A549 (cell line): ENCODE measurements around the gene HS6ST3. TPM values are rescaled to one million over a fixed set of nuclear protein-coding genes. Genes with fewer than 3 reads are reported as not detected.

ENCODE experiments used
- ATAC-seq, 2 experiments: fragments of 200-7000 bp in 1 of 2; fragments of >200 bp in 1 of 2; cut with Nextera tagmentation in 1 of 2; cut with Tn5 transposase in 1 of 2; 3 replicates each; pipeline versions ENCODE4 v1.8.0 to v1.9.1; 2018 to 2020; ENCODE audit warnings: mild to moderate bottlenecking in 1 of 2, moderate library complexity in 1 of 2
- CTCF ChIA-PET: fragments of 300-600 bp; sonication (Branson Sonifier 250); formaldehyde crosslinking; extraction: SDS; loops from one replicate; lab custom pipeline; 2021; ENCODE audit warnings: antibody characterized with exemption, inconsistent platforms; lab: Yijun Ruan, JAX
- POLR2A ChIA-PET: fragments of 350-600 bp; formaldehyde crosslinking; extraction: SDS; loops from one replicate; lab custom pipeline; 2021; ENCODE audit warnings: antibody characterized with exemption, inconsistent platforms; lab: Yijun Ruan, JAX
- DNase-seq, 2 experiments: peaks; one replicate each; pipeline versions ENCODE4 v3.0.0 to v3.0.0-alpha.2; 2011 to 2016; ENCODE audit warnings: low read depth in 1 of 2, low spot score in 1 of 2
- FAIRE-seq: peaks from 2 replicates; lab custom pipeline; 2011; peaks lifted over from hg19 to GRCh38; lab: Jason Lieb, UNC
- H3K27ac ChIP-seq, 2 experiments: fragments of >200 bp; sonication (Bioruptor Twin); formaldehyde crosslinking; 3 replicates each; pipeline ENCODE4 v1.5.1; 2016 to 2017
- H3K4me1 ChIP-seq: fragments of >200 bp; sonication (Bioruptor Twin); formaldehyde crosslinking; 3 replicates; pipeline ENCODE4 v1.6.1; 2016
- H3K4me2 ChIP-seq: fragments of >200 bp; sonication (Bioruptor Twin); formaldehyde crosslinking; 3 replicates; pipeline ENCODE4 v1.6.1; 2016
- H3K4me3 ChIP-seq: fragments of >200 bp; sonication (Bioruptor Twin); formaldehyde crosslinking; 3 replicates; pipeline ENCODE4 v1.5.1; 2016
- H3K9me3 ChIP-seq: fragments of >200 bp; sonication (Bioruptor Twin); formaldehyde crosslinking; 3 replicates; pipeline ENCODE4 v1.6.1; 2016
- BHLHE40 ChIP-seq: IDR thresholded peaks from 2 replicates; pipeline ENCODE4 v1.6.1; 2012; ENCODE audit warnings: low read depth, low read length, inconsistent platforms
- CEBPB ChIP-seq, 2 experiments: fragments of >200 bp in 1 of 2; sonication (Bioruptor Twin) in 1 of 2; formaldehyde crosslinking in 1 of 2; IDR thresholded peaks; 2 replicates each; pipeline ENCODE4 v1.6.1; 2012 to 2016
- EHMT2 ChIP-seq: fragments of 200-600 bp; sonication (generic); IDR thresholded peaks from 2 replicates; pipeline ENCODE4 v1.6.1; 2016; ENCODE audit warnings: antibody characterized with exemption, low read depth, mild to moderate bottlenecking, moderate library complexity
- FOSB ChIP-seq: fragments of 250-450 bp; sonication (Bioruptor Pico); IDR thresholded peaks from 2 replicates; pipeline ENCODE4 v1.5.0; 2020; ENCODE audit warnings: mild to moderate bottlenecking, moderate library complexity
- HDAC2 ChIP-seq: fragments of 200-600 bp; sonication (generic); IDR thresholded peaks from 2 replicates; pipeline ENCODE4 v1.6.1; 2016
- HOXA7 ChIP-seq: fragments of 250-450 bp; sonication (Bioruptor Pico); IDR thresholded peaks from 2 replicates; pipeline ENCODE4 v1.5.0; 2020; ENCODE audit warnings: mild to moderate bottlenecking, moderate library complexity
- HOXB13 ChIP-seq: fragments of 250-450 bp; sonication (Bioruptor Pico); IDR thresholded peaks from 2 replicates; pipeline ENCODE4 v1.5.0; 2020; ENCODE audit warnings: low read depth, mild to moderate bottlenecking, moderate library complexity
- HOXB5 ChIP-seq: fragments of 250-450 bp; sonication (Bioruptor Pico); IDR thresholded peaks from 2 replicates; pipeline ENCODE4 v1.5.0; 2020; ENCODE audit warnings: mild to moderate bottlenecking, moderate library complexity
- JUN ChIP-seq, 2 experiments: fragments of >200 bp; sonication (Bioruptor Twin); formaldehyde crosslinking; IDR thresholded peaks; 2 replicates in 1 of 2; 3 replicates in 1 of 2; pipeline ENCODE4 v1.6.1; 2016 to 2017
- JUNB ChIP-seq: fragments of >200 bp; sonication (Bioruptor Twin); formaldehyde crosslinking; IDR thresholded peaks from 2 replicates; pipeline ENCODE4 v1.6.1; 2016
- PHF8 ChIP-seq: fragments of 200-600 bp; sonication (generic); IDR thresholded peaks from 2 replicates; pipeline ENCODE4 v1.6.1; 2016; ENCODE audit warnings: low read depth, mild to moderate bottlenecking, antibody characterized with exemption, moderate library complexity, borderline replicate concordance
- RCOR1 ChIP-seq: fragments of 150-350 bp; IDR thresholded peaks from 2 replicates; pipeline ENCODE4 v1.6.1; 2014; ENCODE audit warnings: antibody characterized with exemption, low read length, low read depth
- RFX5 ChIP-seq: fragments of 450-650 bp; IDR thresholded peaks from 2 replicates; pipeline ENCODE4 v1.7.1; 2014; ENCODE audit warnings: antibody characterized with exemption, mild to moderate bottlenecking, moderate library complexity
- ZNF302 ChIP-seq: fragments of 250-450 bp; sonication (Bioruptor Pico); IDR thresholded peaks from 2 replicates; pipeline ENCODE4 v1.9.0; 2021; ENCODE audit warnings: inconsistent platforms, mild to moderate bottlenecking, moderate library complexity
- WGBS: methylation state at CpG from one replicate; pipeline ENCODE4 v1.1.6; 2017; ENCODE audit errors: missing lambda C conversion rate; 5-methylcytosine and 5-hydroxymethylcytosine counted together
- polyA plus RNA-seq, 4 experiments: library from polyadenylated mRNA; depleted of rRNA in 3 of 4; stranded (reverse); fragments of >200 nt; fragmentation: RNase III in 1 of 4; extraction: RNeasy Plus Mini Kit Qiagen cat#74134 plus additional on column Dnase treatment in 1 of 4; gene quantifications; 2 replicates in 3 of 4; 3 replicates in 1 of 4; pipeline ENCODE4 v1.2.3, GENCODE V29; 2011 to 2017
- TF ChIP-seq, protein P1 (sequence below): fragments of 450-650 bp; IDR thresholded peaks from 2 replicates; pipeline ENCODE4 v1.6.1; 2014; ENCODE audit warnings: antibody characterized with exemption
- TF ChIP-seq, protein P2 (sequence below): fragments of >200 bp; sonication (Bioruptor Twin); formaldehyde crosslinking; IDR thresholded peaks from 3 replicates; pipeline ENCODE4 v1.5.1; 2016
- TF ChIP-seq, protein P3 (sequence below): IDR thresholded peaks from 2 replicates; pipeline ENCODE4 v1.6.1; 2012
- TF ChIP-seq, protein P4 (sequence below): fragments of >200 bp; sonication (Bioruptor Twin); formaldehyde crosslinking; IDR thresholded peaks from 2 replicates; pipeline ENCODE4 v1.6.1; 2016
- TF ChIP-seq, protein P5 (sequence below): fragments of 250-450 bp; sonication (Bioruptor Pico); IDR thresholded peaks from 2 replicates; pipeline ENCODE4 v1.5.0; 2021; ENCODE audit warnings: mild to moderate bottlenecking, moderate library complexity, borderline replicate concordance
- TF ChIP-seq, protein P6 (sequence below): IDR thresholded peaks from 2 replicates; pipeline ENCODE4 v1.6.1; 2012

HS6ST3 gene
- polyA plus RNA-seq, 2 of the 4 experiments (the other 2 are of a cell fraction): not detected

DNA sequence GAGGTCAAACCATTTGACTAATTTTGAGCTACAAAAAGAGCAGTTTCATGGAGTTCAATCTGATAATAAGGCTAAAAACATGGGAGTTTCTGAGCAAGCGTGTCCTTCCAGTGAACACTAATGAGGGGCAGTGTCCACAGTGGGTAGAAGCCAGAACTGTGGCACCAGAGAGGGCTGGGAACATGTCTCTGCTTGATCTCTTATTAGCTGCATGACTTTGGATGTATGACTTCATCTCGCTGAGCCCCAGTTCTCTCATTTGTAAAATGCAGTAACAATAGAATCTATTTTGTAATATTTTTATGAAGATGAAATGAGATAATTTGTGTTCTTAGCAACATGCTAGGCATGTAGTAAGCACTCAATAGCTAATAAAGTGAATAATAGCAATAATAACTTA is 69.8 kb downstream of the HS6ST3 start:
- DNase-seq (no peak), ATAC-seq (no peak), FAIRE-seq (no peak)
- Histone ChIP-seq H3K27ac (no peak overlapping the region), H3K4me2 (no peak overlapping the region), H3K4me1 (no peaks in the 10 kb centered on the region)
- 3% methylated on average over 2 of the region's 2 CpGs for WGBS
- CTCF ChIA-PET: no interaction called here
- TF ChIP-seq JUNB: no peak
- no peak for TF ChIP-seq HOXB5 (CRISPR knock-in tag)
- TF ChIP-seq, all 56 proteins: peak for 0
- Histone ChIP-seq H3K4me3 (no peak overlapping the region), H3K9me3 (no peaks in the 10 kb centered on the region)
- POLR2A ChIA-PET: no interaction called here

DNA sequence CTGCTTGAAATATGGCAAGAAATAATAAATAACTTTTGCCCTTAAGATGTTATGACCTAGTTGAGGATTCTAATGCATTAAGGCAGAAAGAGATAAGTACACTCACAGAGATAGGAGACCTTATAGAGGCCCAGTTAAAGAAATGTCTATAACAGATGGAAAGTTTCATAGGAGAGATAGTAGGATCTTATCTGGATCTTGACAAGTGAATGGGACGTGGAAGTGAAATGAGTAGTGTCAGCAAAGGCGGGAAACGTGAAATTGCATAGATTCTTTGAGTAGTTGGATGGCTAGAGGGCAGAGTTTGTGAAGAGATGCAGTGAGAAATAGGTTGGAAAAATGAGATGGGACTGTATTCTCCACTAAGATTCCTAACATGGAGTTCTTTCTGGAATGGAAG is 71.2 kb downstream of the HS6ST3 start:
- TF ChIP-seq, protein P1, sequence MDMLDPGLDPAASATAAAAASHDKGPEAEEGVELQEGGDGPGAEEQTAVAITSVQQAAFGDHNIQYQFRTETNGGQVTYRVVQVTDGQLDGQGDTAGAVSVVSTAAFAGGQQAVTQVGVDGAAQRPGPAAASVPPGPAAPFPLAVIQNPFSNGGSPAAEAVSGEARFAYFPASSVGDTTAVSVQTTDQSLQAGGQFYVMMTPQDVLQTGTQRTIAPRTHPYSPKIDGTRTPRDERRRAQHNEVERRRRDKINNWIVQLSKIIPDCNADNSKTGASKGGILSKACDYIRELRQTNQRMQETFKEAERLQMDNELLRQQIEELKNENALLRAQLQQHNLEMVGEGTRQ: no peak
- TF ChIP-seq, protein P2, sequence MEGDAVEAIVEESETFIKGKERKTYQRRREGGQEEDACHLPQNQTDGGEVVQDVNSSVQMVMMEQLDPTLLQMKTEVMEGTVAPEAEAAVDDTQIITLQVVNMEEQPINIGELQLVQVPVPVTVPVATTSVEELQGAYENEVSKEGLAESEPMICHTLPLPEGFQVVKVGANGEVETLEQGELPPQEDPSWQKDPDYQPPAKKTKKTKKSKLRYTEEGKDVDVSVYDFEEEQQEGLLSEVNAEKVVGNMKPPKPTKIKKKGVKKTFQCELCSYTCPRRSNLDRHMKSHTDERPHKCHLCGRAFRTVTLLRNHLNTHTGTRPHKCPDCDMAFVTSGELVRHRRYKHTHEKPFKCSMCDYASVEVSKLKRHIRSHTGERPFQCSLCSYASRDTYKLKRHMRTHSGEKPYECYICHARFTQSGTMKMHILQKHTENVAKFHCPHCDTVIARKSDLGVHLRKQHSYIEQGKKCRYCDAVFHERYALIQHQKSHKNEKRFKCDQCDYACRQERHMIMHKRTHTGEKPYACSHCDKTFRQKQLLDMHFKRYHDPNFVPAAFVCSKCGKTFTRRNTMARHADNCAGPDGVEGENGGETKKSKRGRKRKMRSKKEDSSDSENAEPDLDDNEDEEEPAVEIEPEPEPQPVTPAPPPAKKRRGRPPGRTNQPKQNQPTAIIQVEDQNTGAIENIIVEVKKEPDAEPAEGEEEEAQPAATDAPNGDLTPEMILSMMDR: no peak
- TF ChIP-seq HDAC2 (no peak), BHLHE40 (no peak), PHF8 (no peak), ZNF302 (CRISPR knock-in tag) (no peak), RFX5 (no peak), JUN (IDR thresholded peaks at IDR 0.05) (no peak), HOXA7 (CRISPR knock-in tag) (no peak), FOSB (CRISPR knock-in tag) (no peak), EHMT2 (no peak), RCOR1 (no peak), HOXB13 (CRISPR knock-in tag) (no peak), CEBPB (IDR thresholded peaks at IDR 0.05) (no peak)
- TF ChIP-seq, protein P3, sequence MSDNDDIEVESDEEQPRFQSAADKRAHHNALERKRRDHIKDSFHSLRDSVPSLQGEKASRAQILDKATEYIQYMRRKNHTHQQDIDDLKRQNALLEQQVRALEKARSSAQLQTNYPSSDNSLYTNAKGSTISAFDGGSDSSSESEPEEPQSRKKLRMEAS: no peak
- TF ChIP-seq, protein P4, sequence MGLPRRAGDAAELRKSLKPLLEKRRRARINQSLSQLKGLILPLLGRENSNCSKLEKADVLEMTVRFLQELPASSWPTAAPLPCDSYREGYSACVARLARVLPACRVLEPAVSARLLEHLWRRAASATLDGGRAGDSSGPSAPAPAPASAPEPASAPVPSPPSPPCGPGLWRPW: no peak
- TF ChIP-seq, protein P5, sequence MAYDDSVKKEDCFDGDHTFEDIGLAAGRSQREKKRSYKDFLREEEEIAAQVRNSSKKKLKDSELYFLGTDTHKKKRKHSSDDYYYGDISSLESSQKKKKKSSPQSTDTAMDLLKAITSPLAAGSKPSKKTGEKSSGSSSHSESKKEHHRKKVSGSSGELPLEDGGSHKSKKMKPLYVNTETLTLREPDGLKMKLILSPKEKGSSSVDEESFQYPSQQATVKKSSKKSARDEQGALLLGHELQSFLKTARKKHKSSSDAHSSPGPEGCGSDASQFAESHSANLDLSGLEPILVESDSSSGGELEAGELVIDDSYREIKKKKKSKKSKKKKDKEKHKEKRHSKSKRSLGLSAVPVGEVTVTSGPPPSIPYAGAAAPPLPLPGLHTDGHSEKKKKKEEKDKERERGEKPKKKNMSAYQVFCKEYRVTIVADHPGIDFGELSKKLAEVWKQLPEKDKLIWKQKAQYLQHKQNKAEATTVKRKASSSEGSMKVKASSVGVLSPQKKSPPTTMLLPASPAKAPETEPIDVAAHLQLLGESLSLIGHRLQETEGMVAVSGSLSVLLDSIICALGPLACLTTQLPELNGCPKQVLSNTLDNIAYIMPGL (CRISPR knock-in tag): no peak
- TF ChIP-seq, protein P6, sequence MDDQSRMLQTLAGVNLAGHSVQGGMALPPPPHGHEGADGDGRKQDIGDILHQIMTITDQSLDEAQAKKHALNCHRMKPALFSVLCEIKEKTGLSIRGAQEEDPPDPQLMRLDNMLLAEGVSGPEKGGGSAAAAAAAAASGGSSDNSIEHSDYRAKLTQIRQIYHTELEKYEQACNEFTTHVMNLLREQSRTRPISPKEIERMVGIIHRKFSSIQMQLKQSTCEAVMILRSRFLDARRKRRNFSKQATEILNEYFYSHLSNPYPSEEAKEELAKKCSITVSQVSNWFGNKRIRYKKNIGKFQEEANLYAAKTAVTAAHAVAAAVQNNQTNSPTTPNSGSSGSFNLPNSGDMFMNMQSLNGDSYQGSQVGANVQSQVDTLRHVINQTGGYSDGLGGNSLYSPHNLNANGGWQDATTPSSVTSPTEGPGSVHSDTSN: no peak
- Histone ChIP-seq H3K4me2 (no peak overlapping the region), H3K27ac (no peak overlapping the region), H3K4me1 (no peaks in the 10 kb centered on the region), H3K4me3 (no peak overlapping the region), H3K9me3 (no peaks in the 10 kb centered on the region)
- ChIA-PET POLR2A (no interaction called here), CTCF (no interaction called here)
- DNase-seq (no peak), ATAC-seq (no peak), FAIRE-seq (no peak)
- 2% methylated on average over 3 of the region's 3 CpGs for WGBS
